Retinal pigment epithelial cell (primary cell): ENCODE measurements around the gene KIRREL1.

Source experiments
- DNase-seq: peaks from one replicate; pipeline ENCODE4 v3.0.0-alpha.2; 2010; ENCODE audit warnings: low read depth
- H3K4me3 ChIP-seq: 2 replicates; pipeline ENCODE4 v1.5.1; 2011; ENCODE audit warnings: mild to moderate bottlenecking, low read length, control low read depth, moderate library complexity
- TF ChIP-seq, protein P1 (sequence below): conservative IDR thresholded peaks from 2 replicates; pipeline ENCODE4 v1.5.1; 2011; ENCODE audit warnings: low read depth, low read length, control low read depth, inconsistent platforms

KIRREL1 gene

DNA sequence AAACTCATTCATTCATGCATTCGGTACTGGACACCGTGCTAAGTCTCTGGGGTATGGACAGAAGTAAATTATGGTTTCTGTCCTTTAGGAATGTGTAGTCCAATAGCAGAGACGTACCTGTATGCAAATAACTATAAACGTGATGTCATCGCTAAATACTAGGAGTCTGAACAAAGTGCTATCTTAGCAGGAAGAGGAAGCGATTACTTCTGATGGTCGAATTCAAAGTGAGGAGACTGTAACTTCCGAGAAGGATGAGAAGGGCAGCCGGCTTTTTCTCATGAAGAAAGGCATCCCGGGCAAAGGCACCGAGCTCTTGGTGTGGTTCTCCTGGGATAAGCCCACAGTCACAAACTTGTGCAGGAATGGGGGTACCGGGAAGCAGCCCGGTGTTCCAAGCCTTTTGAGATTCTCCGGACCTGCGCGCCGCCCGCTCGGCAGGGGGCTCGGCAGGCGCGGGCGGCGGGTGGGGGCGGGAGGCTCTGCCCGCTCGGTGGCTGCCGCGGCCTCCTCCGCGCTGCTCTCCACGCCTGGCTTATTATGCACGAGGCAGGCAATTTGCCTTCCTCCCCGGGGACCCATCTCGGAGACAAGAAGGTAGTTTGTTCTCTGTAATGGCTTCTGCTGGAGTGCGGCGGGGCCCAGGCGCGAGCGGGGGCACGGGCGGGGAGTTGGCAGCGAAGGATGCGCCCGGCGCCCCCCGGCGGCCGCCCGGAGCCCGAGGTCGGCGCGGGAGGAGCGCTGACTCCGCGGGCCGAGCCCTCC, 119.7 kb downstream of the KIRREL1 start:
- peak overlapping the region; percentile 49 for H3K4me3 ChIP-seq
- TF ChIP-seq, protein P1, sequence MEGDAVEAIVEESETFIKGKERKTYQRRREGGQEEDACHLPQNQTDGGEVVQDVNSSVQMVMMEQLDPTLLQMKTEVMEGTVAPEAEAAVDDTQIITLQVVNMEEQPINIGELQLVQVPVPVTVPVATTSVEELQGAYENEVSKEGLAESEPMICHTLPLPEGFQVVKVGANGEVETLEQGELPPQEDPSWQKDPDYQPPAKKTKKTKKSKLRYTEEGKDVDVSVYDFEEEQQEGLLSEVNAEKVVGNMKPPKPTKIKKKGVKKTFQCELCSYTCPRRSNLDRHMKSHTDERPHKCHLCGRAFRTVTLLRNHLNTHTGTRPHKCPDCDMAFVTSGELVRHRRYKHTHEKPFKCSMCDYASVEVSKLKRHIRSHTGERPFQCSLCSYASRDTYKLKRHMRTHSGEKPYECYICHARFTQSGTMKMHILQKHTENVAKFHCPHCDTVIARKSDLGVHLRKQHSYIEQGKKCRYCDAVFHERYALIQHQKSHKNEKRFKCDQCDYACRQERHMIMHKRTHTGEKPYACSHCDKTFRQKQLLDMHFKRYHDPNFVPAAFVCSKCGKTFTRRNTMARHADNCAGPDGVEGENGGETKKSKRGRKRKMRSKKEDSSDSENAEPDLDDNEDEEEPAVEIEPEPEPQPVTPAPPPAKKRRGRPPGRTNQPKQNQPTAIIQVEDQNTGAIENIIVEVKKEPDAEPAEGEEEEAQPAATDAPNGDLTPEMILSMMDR, result peak; percentile 34
- DNase-seq, result no peak

DNA sequence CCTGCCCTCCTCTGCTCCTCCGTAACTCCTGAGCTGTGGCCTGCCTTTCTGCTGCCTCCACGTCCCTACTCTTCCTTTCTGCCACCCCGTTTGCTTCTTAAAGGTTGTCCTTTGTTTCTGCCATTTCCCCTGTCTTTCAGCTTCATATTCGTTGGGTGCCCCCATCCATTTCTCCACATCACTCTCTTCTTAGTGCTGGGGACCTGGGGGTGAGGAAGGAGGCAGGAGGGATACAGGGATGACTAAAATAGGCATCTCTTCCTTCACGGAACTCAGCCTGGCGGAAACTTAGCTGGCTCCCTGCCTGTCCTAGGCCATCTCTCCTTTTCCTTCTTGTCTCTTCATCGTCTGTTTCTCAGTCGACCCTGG, 120.3 kb downstream of the KIRREL1 start:
- H3K4me3 ChIP-seq, result peak overlapping the region; percentile 1
- no peak for DNase-seq
- TF ChIP-seq, protein P1, result no peak

DNA sequence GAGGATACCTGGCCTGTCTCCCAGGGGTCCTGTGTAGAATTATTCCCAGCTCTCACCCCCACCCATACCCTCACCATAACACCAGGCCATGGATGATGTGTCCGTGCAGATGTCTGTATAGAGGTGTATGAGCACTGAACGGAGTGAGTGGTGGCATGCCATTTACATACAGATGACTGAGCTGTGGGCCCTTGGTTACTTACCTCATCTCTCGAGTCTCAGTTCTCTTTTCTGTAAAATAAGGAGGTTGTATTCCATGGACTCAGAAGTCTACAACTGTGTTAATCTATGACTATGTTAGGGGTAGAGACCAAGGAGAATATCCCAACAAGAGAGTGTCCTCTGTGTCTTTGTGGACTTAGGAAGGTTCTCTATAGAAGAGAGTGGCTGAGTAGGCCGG, 121.7 kb downstream of the KIRREL1 start:
- DNase-seq, result no peak

DNA sequence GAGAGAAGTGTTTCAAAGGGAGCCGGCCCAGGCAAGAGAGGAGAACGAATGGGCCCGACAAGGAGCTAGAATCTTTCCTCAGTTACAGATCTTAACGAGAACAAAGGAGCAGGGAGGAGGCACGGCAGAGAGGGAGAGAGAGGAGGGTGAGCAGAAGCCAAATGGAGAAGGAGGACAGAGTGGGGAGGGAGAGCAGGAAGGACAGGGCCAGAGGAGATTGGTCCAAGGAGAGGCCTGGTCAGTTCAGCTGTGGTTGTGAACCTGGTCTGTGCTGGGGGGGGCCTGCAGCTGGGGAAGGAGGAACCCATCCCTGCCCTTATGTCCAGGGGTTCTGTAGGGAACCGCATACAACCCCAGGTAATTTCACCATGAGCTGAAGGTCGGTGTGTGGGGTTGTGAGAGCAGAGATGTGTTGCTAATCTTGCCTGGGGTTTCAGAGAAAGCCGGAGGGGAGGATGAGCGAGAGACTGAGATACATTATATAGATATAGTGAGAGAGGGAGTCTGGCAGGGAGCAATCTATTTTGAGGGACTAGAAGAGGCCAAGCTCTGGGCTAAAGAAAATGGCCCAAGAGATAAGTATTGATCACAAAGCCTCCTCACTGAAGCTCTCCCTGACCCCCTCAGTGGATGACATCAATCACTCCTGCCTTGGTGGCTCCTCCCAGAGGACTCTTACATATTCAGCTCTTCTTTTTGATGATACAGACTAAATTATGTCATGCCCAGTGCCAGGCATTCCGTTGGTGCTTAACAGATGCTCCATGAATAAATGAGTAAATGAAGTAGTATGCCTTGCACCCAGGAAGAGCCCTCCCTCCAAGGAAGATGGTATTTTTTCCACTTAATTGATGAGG, 123.1 kb downstream of the KIRREL1 start:
- no peak for DNase-seq
- TF ChIP-seq, protein P1, result no peak
- H3K4me3 ChIP-seq, result no peak overlapping the region

More for the DNA sequence above, 121.7 kb downstream of the KIRREL1 start:
- no peak overlapping the region for H3K4me3 ChIP-seq
- TF ChIP-seq, protein P1, result no peak

DNA sequence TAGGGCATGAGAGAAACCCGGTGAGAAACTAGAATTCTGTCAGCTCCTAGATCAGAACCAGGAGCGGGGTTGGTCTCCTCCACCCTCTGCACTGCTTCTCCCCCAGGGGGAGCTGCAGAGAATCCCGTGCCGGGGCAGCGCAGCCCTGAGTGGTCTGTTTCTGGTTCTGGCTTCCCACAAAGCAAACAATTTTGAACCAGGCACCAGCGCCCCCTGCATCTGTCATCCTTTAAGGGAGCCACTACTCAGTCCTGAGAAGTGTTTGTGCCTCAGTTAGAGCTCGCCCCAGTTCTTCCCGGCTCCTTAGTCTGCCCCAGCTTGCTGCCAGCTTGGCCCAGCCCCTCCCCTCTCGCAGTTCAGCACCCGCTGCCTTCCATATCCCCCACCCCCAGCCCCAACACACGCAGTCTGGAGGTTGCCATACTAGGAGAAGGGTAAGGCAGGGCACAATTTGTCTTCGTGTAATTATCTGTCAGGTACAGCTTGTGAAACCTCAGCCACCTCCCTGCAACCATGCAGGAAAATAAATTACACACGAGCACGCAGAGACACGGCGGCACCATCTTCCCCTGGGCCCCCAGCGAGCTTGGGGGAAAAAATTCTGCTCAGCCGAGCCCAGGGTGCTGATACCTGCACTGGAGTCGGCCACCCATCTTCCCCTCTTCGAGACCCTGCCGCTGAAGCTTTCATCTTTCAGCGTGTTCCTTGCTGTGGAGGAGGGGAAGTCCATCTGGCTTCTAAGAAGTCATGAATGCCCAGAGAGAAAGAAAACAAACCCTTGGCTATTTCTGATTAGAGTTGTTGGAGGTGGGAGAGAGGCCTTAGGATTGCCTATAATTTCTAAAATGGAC, 124.6 kb downstream of the KIRREL1 start:
- peak overlapping the region; percentile 10 for H3K4me3 ChIP-seq
- no peak for DNase-seq

DNA sequence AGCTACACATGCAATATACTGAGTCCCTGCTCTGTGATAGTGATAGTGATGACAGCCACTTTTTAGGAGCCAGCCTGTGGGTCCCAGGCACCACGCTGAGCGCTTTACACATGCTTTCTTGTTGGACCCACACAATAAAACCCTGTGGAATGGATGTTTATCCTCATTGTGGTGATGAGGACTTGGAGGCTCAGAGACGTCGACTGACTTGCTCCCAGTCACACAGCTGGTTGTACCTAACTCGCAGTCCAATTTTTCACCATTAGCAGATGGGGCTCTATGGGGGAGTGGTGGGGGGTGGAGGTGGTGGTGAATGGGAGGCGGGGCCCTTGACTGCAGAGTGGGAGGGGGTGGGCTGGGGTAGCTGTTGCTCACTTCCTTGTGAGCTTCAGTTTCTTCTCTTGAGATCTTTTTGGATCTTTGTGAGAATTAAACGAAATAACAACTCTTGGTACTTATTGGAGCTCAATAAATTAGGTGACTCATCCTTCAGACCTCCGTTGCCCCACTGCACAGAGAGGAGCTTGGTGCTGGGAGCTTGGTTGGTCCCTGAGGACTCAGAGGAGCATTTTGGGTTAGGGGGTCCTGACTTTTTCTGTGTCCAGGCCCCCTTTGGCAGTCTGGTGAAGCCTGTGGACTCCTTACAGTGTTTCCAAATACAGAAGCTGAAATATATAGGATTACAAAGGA, 125.4 kb downstream of the KIRREL1 start:
- TF ChIP-seq, protein P1, result no peak
- H3K4me3 ChIP-seq, result no peak overlapping the region
- no peak for DNase-seq

More for the DNA sequence above, 124.6 kb downstream of the KIRREL1 start:
- TF ChIP-seq, protein P1, result peak; percentile 53
